Parathyroid adenoma (tissue), 2 donors: ENCODE results near the gene TNFRSF14.
"Not testable (repeated sequence)": the region's sequence is repeated elsewhere in the genome, so short reads cannot be mapped to it uniquely, and the experiment has no call there.

Experiments used
- H2AFZ ChIP-seq: fragments of 300-600 bp; sonication (generic); one replicate; pipeline ENCODE4 v1.7.0; 2017; ENCODE audit warnings: antibody characterized with exemption, mild to moderate bottlenecking
- H3K27ac ChIP-seq: fragments of 300-600 bp; sonication (generic); one replicate; pipeline ENCODE4 v1.7.0; 2017
- H3K27me3 ChIP-seq: fragments of 300-600 bp; sonication (generic); one replicate; pipeline ENCODE4 v1.7.0; 2017; ENCODE audit warnings: low read length; ENCODE audit not compliant: control insufficient read depth, insufficient read depth
- H3K36me3 ChIP-seq: fragments of 300-600 bp; sonication (generic); one replicate; pipeline ENCODE4 v1.7.0; 2017; ENCODE audit warnings: low read length; ENCODE audit not compliant: control insufficient read depth, insufficient read depth
- H3K4me1 ChIP-seq: fragments of 300-600 bp; sonication (generic); one replicate; pipeline ENCODE4 v1.7.0; 2017; ENCODE audit warnings: control low read depth
- H3K4me2 ChIP-seq: fragments of 300-600 bp; sonication (generic); one replicate; pipeline ENCODE4 v1.7.0; 2017; ENCODE audit warnings: low read length
- H3K4me3 ChIP-seq: fragments of 300-600 bp; sonication (generic); one replicate; pipeline ENCODE4 v1.7.0; 2017; ENCODE audit warnings: low read depth, low read length
- H3K79me2 ChIP-seq: fragments of 300-600 bp; sonication (generic); one replicate; pipeline ENCODE4 v1.7.0; 2017; ENCODE audit warnings: control low read depth
- H3K9ac ChIP-seq: fragments of 300-600 bp; sonication (generic); one replicate; pipeline ENCODE4 v1.7.0; 2017; ENCODE audit warnings: mild to moderate bottlenecking
- H3K9me3 ChIP-seq: fragments of 300-600 bp; sonication (generic); one replicate; pipeline ENCODE4 v1.7.0; 2017; ENCODE audit warnings: low read length; ENCODE audit not compliant: control insufficient read depth
- CTCF ChIP-seq: fragments of 300-600 bp; sonication (generic); IDR thresholded peaks from one replicate; pipeline ENCODE4 v1.7.0; 2017; ENCODE audit warnings: antibody characterized with exemption, mild to moderate bottlenecking
- donor health status: primary hyperparathyroidism.

The TNFRSF14 gene

GRCh38 chr1:2552189-2552588, 4.0 kb upstream of the TNFRSF14 start:
- no peak overlapping the region for H2AFZ ChIP-seq
- H3K9ac ChIP-seq = no peak overlapping the region
- TF ChIP-seq CTCF = no peak
- H3K27me3 ChIP-seq = no peaks in the 10 kb centered on the region
- peaks cover 9% of the 10 kb centered on the region for H3K4me1 ChIP-seq
- H3K4me3 ChIP-seq = no peak overlapping the region
- no peaks in the 10 kb centered on the region for H3K9me3 ChIP-seq
- no peak overlapping the region for H3K4me2 ChIP-seq
- no peaks in the 10 kb centered on the region for H3K79me2 ChIP-seq
- no peak overlapping the region for H3K27ac ChIP-seq
- H3K36me3 ChIP-seq = no peaks in the 10 kb centered on the region

- H3K9me3 ChIP-seq, H3K36me3 ChIP-seq, H3K4me3 ChIP-seq, H2AFZ ChIP-seq, H3K27me3 ChIP-seq, H3K9ac ChIP-seq, H3K4me2 ChIP-seq, H3K79me2 ChIP-seq, H3K27ac ChIP-seq: not testable (repeated sequence)
- H3K4me1 ChIP-seq = peaks cover 11% of the 10 kb centered on the region
Observed at GRCh38 chr1:2553076-2553475, 3.1 kb upstream of the TNFRSF14 start.

- no peak overlapping the region for H3K27ac ChIP-seq
- no peaks in the 10 kb centered on the region for H3K27me3 ChIP-seq
- H3K4me3 ChIP-seq = no peak overlapping the region
- H3K9me3 ChIP-seq = no peaks in the 10 kb centered on the region
- no peak overlapping the region for H3K9ac ChIP-seq
- no peak for TF ChIP-seq CTCF
- no peaks in the 10 kb centered on the region for H3K36me3 ChIP-seq
- no peaks in the 10 kb centered on the region for H3K79me2 ChIP-seq
- H3K4me1 ChIP-seq = peaks cover 6% of the 10 kb centered on the region
- no peak overlapping the region for H2AFZ ChIP-seq
- H3K4me2 ChIP-seq = no peak overlapping the region
Observed at GRCh38 chr1:2553871-2554620, 2.1 kb upstream of the TNFRSF14 start.

- H3K79me2 ChIP-seq = no peaks in the 10 kb centered on the region
- H2AFZ ChIP-seq = no peak overlapping the region
- H3K36me3 ChIP-seq = no peaks in the 10 kb centered on the region
- H3K4me2 ChIP-seq = no peak overlapping the region
- H3K9me3 ChIP-seq = no peaks in the 10 kb centered on the region
- H3K27me3 ChIP-seq = no peaks in the 10 kb centered on the region
- H3K9ac ChIP-seq = no peak overlapping the region
- peaks cover 4% of the 10 kb centered on the region for H3K4me1 ChIP-seq
- peak overlapping the region; percentile 95 for H3K27ac ChIP-seq
- H3K4me3 ChIP-seq = no peak overlapping the region
- TF ChIP-seq CTCF = peak; percentile 28
Observed at GRCh38 chr1:2554621-2555387, 1.4 kb upstream of the TNFRSF14 start.

- Histone ChIP-seq H3K9me3 (no peaks in the 10 kb centered on the region), H3K4me3 (peak overlapping the region; percentile 84), H3K27ac (peak overlapping the region; percentile 95), H3K4me2 (peak overlapping the region; percentile 99), H2AFZ (peak overlapping the region; percentile 74), H3K4me1 (peaks cover 4% of the 10 kb centered on the region), H3K27me3 (no peaks in the 10 kb centered on the region), H3K9ac (no peak overlapping the region), H3K36me3 (no peaks in the 10 kb centered on the region), H3K79me2 (no peaks in the 10 kb centered on the region)
- no peak for TF ChIP-seq CTCF
Observed at GRCh38 chr1:2555634-2556276, 416 bp upstream of the TNFRSF14 start.
